Mucosa of descending colon (tissue), 3 donors: Measurements from ENCODE around the gene BACH2. TPM values are rescaled to one million over a fixed set of nuclear protein-coding genes. Genes with fewer than 3 reads are reported as not detected.

Experiments used
- ATAC-seq: fragments of 200-7000 bp; cut with Tn5 transposase; one replicate; pipeline ENCODE4 v1.9.1; 2020; ENCODE audit warnings: mild to moderate bottlenecking, moderate library complexity
- DNase-seq, 3 donors: peaks; one replicate each; pipeline ENCODE4 v3.0.0-alpha.2; 2020
- H3K36me3 ChIP-seq: fragments of 200-600 bp; one replicate; pipeline ENCODE4 v1.8.0; 2021; ENCODE audit warnings: low read depth, mild to moderate bottlenecking
- H3K4me1 ChIP-seq: fragments of 200-600 bp; one replicate; pipeline ENCODE4 v1.8.0; 2021; ENCODE audit warnings: low read depth, mild to moderate bottlenecking
- H3K4me3 ChIP-seq: fragments of 200-600 bp; one replicate; pipeline ENCODE4 v1.8.0; 2021; ENCODE audit warnings: mild to moderate bottlenecking
- H3K9me3 ChIP-seq: fragments of 200-600 bp; one replicate; pipeline ENCODE4 v1.8.0; 2021; ENCODE audit warnings: mild to moderate bottlenecking
- intact Hi-C, 2 donors: fragments of 100-400 bp; cut with DNase I in 1 of 2; cut with micrococcal nuclease in 1 of 2; formaldehyde crosslinking; loops; one replicate each; pipeline versions ENCODE4 v1.11.0 to v1.11.1; 2022; cut with DNase I, micrococcal nuclease
- total RNA-seq, 3 donors: library from RNA; stranded (reverse); fragmentation: NEBNext Ultra II Directional in 2 of 3; extraction: Animal tissue kit (Norgen Biotek cat#: 25700) in 2 of 3; gene quantifications; one replicate each; pipeline versions ENCODE4 v1.2.1 to v1.2.4, GENCODE V29; 2021 to 2023
- TF ChIP-seq, protein P1 (sequence below): fragments of 200-600 bp; IDR thresholded peaks from one replicate; pipeline ENCODE4 v1.8.0; 2022; ENCODE audit warnings: antibody characterized with exemption, mild to moderate bottlenecking
- donor health status: DM: no; HTN: no; CAD: no; lungs with moderate emphysema.
- donor health status: DM: no; HTN: no; CAD: no.
- donor health status: DM: no; HTN: yes; CAD: no.

Gene BACH2
- total RNA-seq, 3 donors from 2014 or later: 0.96 to 1.6 (median 1.2) TPM

DNA sequence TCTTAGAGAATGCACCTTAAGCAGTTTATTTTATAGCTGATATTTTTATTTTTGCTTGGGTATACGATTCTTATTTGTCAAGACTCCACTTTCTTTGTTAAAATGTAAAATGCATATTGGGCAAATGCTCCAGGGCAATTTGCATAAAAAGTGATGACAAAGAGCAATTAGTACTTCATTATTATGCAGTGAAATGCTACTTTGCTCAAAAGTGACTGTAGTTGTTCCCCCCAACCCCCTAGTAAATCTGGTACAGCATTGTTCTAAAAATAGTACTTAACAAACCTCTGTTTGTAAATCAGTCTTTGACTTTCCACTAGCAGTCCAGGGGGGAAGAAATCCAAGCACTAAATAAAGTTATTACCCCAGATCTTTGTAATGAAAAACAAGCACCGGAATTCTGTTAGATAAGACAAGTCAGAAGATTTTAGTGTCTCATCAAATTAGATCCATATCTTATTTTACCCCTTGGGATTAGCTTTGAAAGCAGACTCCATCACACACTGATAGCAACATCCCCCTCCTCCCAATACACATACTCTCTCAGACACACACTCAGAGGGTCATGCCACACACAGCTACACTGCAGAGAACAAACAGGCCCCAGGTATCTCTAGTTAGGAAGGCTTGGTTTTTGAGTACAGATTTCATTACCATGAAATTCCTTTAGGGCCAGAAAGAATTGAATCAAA lies 32.9 kb upstream of the BACH2 start:
- TF ChIP-seq, protein P1, sequence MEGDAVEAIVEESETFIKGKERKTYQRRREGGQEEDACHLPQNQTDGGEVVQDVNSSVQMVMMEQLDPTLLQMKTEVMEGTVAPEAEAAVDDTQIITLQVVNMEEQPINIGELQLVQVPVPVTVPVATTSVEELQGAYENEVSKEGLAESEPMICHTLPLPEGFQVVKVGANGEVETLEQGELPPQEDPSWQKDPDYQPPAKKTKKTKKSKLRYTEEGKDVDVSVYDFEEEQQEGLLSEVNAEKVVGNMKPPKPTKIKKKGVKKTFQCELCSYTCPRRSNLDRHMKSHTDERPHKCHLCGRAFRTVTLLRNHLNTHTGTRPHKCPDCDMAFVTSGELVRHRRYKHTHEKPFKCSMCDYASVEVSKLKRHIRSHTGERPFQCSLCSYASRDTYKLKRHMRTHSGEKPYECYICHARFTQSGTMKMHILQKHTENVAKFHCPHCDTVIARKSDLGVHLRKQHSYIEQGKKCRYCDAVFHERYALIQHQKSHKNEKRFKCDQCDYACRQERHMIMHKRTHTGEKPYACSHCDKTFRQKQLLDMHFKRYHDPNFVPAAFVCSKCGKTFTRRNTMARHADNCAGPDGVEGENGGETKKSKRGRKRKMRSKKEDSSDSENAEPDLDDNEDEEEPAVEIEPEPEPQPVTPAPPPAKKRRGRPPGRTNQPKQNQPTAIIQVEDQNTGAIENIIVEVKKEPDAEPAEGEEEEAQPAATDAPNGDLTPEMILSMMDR: no peak
- DNase-seq (no peak), ATAC-seq (no peak)
- no peaks in the 10 kb centered on the region for H3K9me3 ChIP-seq
- intact Hi-C loops: no loop called here
- no peaks in the 10 kb centered on the region for H3K36me3 ChIP-seq
- no peaks in the 10 kb centered on the region for H3K4me1 ChIP-seq
- H3K4me3 ChIP-seq: no peak overlapping the region

- no peak overlapping the region for H3K4me3 ChIP-seq
- TF ChIP-seq, protein P1: no peak
- H3K4me1 ChIP-seq: no peaks in the 10 kb centered on the region
- DNase-seq (no peak), ATAC-seq (no peak)
- intact Hi-C loops: no loop called here
- no peaks in the 10 kb centered on the region for H3K9me3 ChIP-seq
- H3K36me3 ChIP-seq: no peaks in the 10 kb centered on the region
Observed at GRCh38 chr6:90328004-90328403, 31.4 kb upstream of the BACH2 start.

- H3K9me3 ChIP-seq: no peaks in the 10 kb centered on the region
- H3K4me1 ChIP-seq: no peaks in the 10 kb centered on the region
- DNase-seq (no peak), ATAC-seq (no peak)
- no peaks in the 10 kb centered on the region for H3K36me3 ChIP-seq
- no peak overlapping the region for H3K4me3 ChIP-seq
- intact Hi-C loops: no loop called here
- TF ChIP-seq, protein P1: no peak
Observed at GRCh38 chr6:90326404-90327057, 29.9 kb upstream of the BACH2 start.

GRCh38 chr6:90323706-90324105 lies 27.1 kb upstream of the BACH2 start:
- TF ChIP-seq, protein P1: no peak
- DNase-seq (no peak), ATAC-seq (no peak)
- H3K4me3 ChIP-seq: no peak overlapping the region
- no peaks in the 10 kb centered on the region for H3K36me3 ChIP-seq
- intact Hi-C loops: no loop called here
- H3K4me1 ChIP-seq: no peaks in the 10 kb centered on the region
- no peaks in the 10 kb centered on the region for H3K9me3 ChIP-seq

DNA sequence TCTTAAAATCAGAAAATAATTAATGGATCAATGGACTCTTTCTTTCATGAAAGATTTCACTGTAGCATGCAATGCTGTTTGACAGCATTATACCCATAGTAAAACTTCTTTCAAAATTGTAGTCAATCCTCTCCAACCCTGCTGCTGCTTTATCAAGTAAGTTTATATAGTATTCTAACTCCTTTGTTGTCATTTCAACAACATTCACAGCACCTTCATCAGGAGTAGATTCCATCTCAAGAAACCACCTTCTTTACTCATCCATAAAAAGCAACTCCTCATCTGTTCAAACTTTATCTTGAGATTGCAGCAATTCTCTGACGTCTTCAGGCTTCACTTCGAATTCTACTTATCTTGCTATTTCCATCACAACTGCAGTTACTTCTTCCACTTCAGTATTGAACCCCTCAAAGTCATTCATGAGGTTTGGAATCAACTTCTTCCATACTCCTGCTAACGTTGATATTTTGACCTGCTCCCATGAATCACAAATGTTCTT lies 26.4 kb upstream of the BACH2 start:
- H3K4me3 ChIP-seq: no peak overlapping the region
- H3K4me1 ChIP-seq: no peaks in the 10 kb centered on the region
- intact Hi-C loops: no loop called here
- ATAC-seq (no peak), DNase-seq (no peak)
- TF ChIP-seq, protein P1: no peak
- no peaks in the 10 kb centered on the region for H3K9me3 ChIP-seq
- no peaks in the 10 kb centered on the region for H3K36me3 ChIP-seq
